ENCODE data around the gene FAM234B. TPM values are rescaled to one million over a fixed set of nuclear protein-coding genes. Genes with fewer than 3 reads are reported as not detected.

The FAM234B gene
- total and polyA plus RNA-seq, 8 donors, result 1.1 to 4.6 (median 3.7) TPM

GRCh38 chr12:13022851-13023271 is 21.3 kb upstream of the FAM234B start:
- Histone ChIP-seq H3K27me3 (no peaks in the 10 kb centered on the region), H3K36me3 (no peaks in the 10 kb centered on the region), H3K4me1 (no peaks in the 10 kb centered on the region), H3K9me3 (no peaks in the 10 kb centered on the region), H3K27ac (no peak overlapping the region), H3K4me3 (no peak overlapping the region)
- no peak for DNase-seq
- no peak for TF ChIP-seq CTCF (IDR thresholded peaks at IDR 0.05)
- no peak for ATAC-seq
- intact Hi-C loops (cut with DNase I), result no loop called here
- FAIRE-seq, result no peak
- 77 to 82% methylated on average over 6 of the region's 6 CpGs for WGBS, 2 donors

- intact Hi-C loops (cut with DNase I), result no loop called here
- H3K27ac ChIP-seq, result no peak overlapping the region
- H3K9me3 ChIP-seq, result no peaks in the 10 kb centered on the region
- DNase-seq (peak in 2 of 6 donors; percentile 8 to 38), ATAC-seq (peak in 2 of 4 donors; percentile 80 to 94), FAIRE-seq (no peak)
- no peaks in the 10 kb centered on the region for H3K27me3 ChIP-seq
- H3K4me3 ChIP-seq, result no peak overlapping the region
- H3K36me3 ChIP-seq, result no peaks in the 10 kb centered on the region
- no peaks in the 10 kb centered on the region for H3K4me1 ChIP-seq
- TF ChIP-seq CTCF (IDR thresholded peaks at IDR 0.05), result peak in 1 of 4 donors; percentile 14
- 88% methylated on average over 6 of the region's 6 CpGs for WGBS, 2 donors
Measured at GRCh38 chr12:13023811-13024530, 20.2 kb upstream of the FAM234B start.

- Histone ChIP-seq H3K27me3 (no peaks in the 10 kb centered on the region), H3K4me1 (no peaks in the 10 kb centered on the region), H3K4me3 (no peak overlapping the region), H3K27ac (no peak overlapping the region), H3K9me3 (no peaks in the 10 kb centered on the region), H3K36me3 (no peaks in the 10 kb centered on the region)
- no peak for FAIRE-seq
- intact Hi-C loops (cut with DNase I), result no loop called here
- WGBS, 2 donors, result 81 to 89% methylated on average over 5 of the region's 5 CpGs
- ATAC-seq, result peak in 1 of 4 donors; percentile 61
- TF ChIP-seq CTCF (IDR thresholded peaks at IDR 0.05), result no peak
- no peak for DNase-seq
Measured at GRCh38 chr12:13024531-13024916, 19.7 kb upstream of the FAM234B start.

GRCh38 chr12:13026286-13026685 is 17.9 kb upstream of the FAM234B start:
- no peaks in the 10 kb centered on the region for H3K27me3 ChIP-seq
- no peaks in the 10 kb centered on the region for H3K9me3 ChIP-seq
- WGBS, 2 donors, result 59 to 82% methylated on average over 1 of the region's 1 CpG
- TF ChIP-seq CTCF (IDR thresholded peaks at IDR 0.05), result no peak
- H3K4me1 ChIP-seq, result no peaks in the 10 kb centered on the region
- DNase-seq (no peak), ATAC-seq (no peak), FAIRE-seq (no peak)
- no peaks in the 10 kb centered on the region for H3K36me3 ChIP-seq
- intact Hi-C loops (cut with DNase I), result no loop called here
- H3K27ac ChIP-seq, result no peak overlapping the region
- H3K4me3 ChIP-seq, result no peak overlapping the region

GRCh38 chr12:13027032-13027431 is 17.1 kb upstream of the FAM234B start:
- no peak overlapping the region for H3K4me3 ChIP-seq
- no peaks in the 10 kb centered on the region for H3K9me3 ChIP-seq
- intact Hi-C loops (cut with DNase I), result no loop called here
- no peak for FAIRE-seq
- H3K27ac ChIP-seq, result no peak overlapping the region
- no peak for DNase-seq
- no peak for ATAC-seq
- H3K36me3 ChIP-seq, result no peaks in the 10 kb centered on the region
- no peak for TF ChIP-seq CTCF (IDR thresholded peaks at IDR 0.05)
- WGBS, 2 donors, result 79 to 81% methylated on average over 2 of the region's 2 CpGs
- no peaks in the 10 kb centered on the region for H3K27me3 ChIP-seq
- H3K4me1 ChIP-seq, result no peaks in the 10 kb centered on the region

Data from pancreas (tissue), 10 donors.